SH-SY5Y (cell line): ENCODE data around the gene MAGEH1.

Experiments used
- GATA2 ChIP-seq: IDR thresholded peaks from 2 replicates; pipeline ENCODE4 v1.6.1; 2011; ENCODE audit warnings: mild to moderate bottlenecking, low read depth, low read length
- GATA3 ChIP-seq: IDR thresholded peaks from 2 replicates; pipeline ENCODE4 v1.6.1; 2011; ENCODE audit warnings: low read depth, mild to moderate bottlenecking, low read length, moderate library complexity

GRCh38 chrX:55486736-55487135, 34.8 kb downstream of the MAGEH1 start:
- TF ChIP-seq GATA2 (no peak), GATA3 (no peak)
